Medulla oblongata (tissue), 1 donor: Measurements from ENCODE around the gene XPNPEP1.
"Not testable (repeated sequence)": the region's sequence is repeated elsewhere in the genome, so short reads cannot be mapped to it uniquely, and the experiment has no call there.

Source experiments
- DNase-seq: peaks from one replicate; pipeline ENCODE4 v3.0.0-alpha.2; 2015; ENCODE audit errors: extremely low spot score

The XPNPEP1 gene

GRCh38 chr10:109924087-109924486 is 776 bp upstream of the XPNPEP1 start:
- no peak for DNase-seq

GRCh38 chr10:109922358-109922975 is 844 bp downstream of the XPNPEP1 start:
- DNase-seq, result no peak

GRCh38 chr10:109920016-109920415 is 3.3 kb downstream of the XPNPEP1 start:
- DNase-seq, result no peak

- no peak for DNase-seq
Observed at GRCh38 chr10:109919220-109919619, 4.1 kb downstream of the XPNPEP1 start.

- DNase-seq, result not testable (repeated sequence)
Observed at GRCh38 chr10:109918707-109919106, 4.6 kb downstream of the XPNPEP1 start.

- no peak for DNase-seq
Observed at GRCh38 chr10:109915566-109915965, 7.7 kb downstream of the XPNPEP1 start.

- DNase-seq, result no peak
Observed at GRCh38 chr10:109914966-109915365, 8.3 kb downstream of the XPNPEP1 start.

- DNase-seq, result no peak
Observed at GRCh38 chr10:109913306-109913892, 9.9 kb downstream of the XPNPEP1 start.

GRCh38 chr10:109912335-109913281 is 10.7 kb downstream of the XPNPEP1 start:
- no peak for DNase-seq

GRCh38 chr10:109911903-109912302 is 11.4 kb downstream of the XPNPEP1 start:
- no peak for DNase-seq

- DNase-seq, result no peak
Observed at GRCh38 chr10:109906316-109906715, 17.0 kb downstream of the XPNPEP1 start.

GRCh38 chr10:109904397-109904796 is 18.9 kb downstream of the XPNPEP1 start:
- no peak for DNase-seq

- DNase-seq, result no peak
Observed at GRCh38 chr10:109902992-109903947, 20.0 kb downstream of the XPNPEP1 start.

GRCh38 chr10:109899356-109900331 is 23.7 kb downstream of the XPNPEP1 start:
- DNase-seq, result no peak

- DNase-seq, result no peak
Observed at GRCh38 chr10:109898666-109899355, 24.5 kb downstream of the XPNPEP1 start.

GRCh38 chr10:109898007-109898406 is 25.3 kb downstream of the XPNPEP1 start:
- no peak for DNase-seq

- no peak for DNase-seq
Observed at GRCh38 chr10:109895848-109896247, 27.5 kb downstream of the XPNPEP1 start.

GRCh38 chr10:109895095-109895818 is 28.1 kb downstream of the XPNPEP1 start:
- DNase-seq, result no peak

- DNase-seq, result peak; percentile 79
Observed at GRCh38 chr10:109894516-109894915, 28.8 kb downstream of the XPNPEP1 start.
